Daoy (cell line): ENCODE results near the gene ANKRD40CL. TPM values are rescaled to one million over a fixed set of nuclear protein-coding genes. Genes with fewer than 3 reads are reported as not detected.
"Not testable (repeated sequence)": the region's sequence is repeated elsewhere in the genome, so short reads cannot be mapped to it uniquely, and the experiment has no call there.

ENCODE experiments used
- DNase-seq: peaks from one replicate; pipeline ENCODE4 v3.0.0-alpha.2; 2015; ENCODE audit warnings: low read depth
- total RNA-seq: library from RNA; depleted of rRNA; stranded (reverse); fragments of >200 nt; shearing (Covaris generic); gene quantifications from 2 replicates; pipeline ENCODE4 v1.2.3, GENCODE V29; 2014; rRNA removed

The ANKRD40CL gene, protein sequence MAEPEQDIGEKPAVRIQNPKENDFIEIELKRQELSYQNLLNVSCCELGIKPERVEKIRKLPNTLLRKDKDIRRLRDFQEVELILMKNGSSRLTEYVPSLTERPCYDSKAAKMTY
- not detected in 2 replicates for total RNA-seq

DNA sequence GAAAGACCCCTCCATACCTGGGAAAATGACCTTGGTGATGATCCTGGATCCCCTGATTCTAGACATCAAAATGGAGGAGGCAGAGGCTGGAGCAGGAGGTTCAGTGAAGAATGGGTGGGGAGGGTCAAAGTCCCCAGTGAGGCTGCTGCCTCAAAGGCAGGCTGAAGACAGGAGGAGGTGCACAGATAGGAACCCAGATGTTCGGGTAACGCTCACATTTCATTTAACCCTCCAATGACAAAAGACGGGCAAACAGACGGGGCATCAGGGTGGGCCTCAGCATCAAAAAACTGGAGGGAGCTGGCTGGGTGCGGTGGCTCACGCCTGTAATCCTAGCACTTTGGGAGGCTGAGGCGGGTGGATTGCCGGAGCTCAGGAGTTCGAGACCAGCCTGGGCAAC is at the start of gene ANKRD40CL:
Gene ANKRD40CL (minus strand): TSS at position 73 of the 400 bp plus-strand sequence. CDS start 605 bp downstream, outside the sequence.
- no peak for DNase-seq

DNA sequence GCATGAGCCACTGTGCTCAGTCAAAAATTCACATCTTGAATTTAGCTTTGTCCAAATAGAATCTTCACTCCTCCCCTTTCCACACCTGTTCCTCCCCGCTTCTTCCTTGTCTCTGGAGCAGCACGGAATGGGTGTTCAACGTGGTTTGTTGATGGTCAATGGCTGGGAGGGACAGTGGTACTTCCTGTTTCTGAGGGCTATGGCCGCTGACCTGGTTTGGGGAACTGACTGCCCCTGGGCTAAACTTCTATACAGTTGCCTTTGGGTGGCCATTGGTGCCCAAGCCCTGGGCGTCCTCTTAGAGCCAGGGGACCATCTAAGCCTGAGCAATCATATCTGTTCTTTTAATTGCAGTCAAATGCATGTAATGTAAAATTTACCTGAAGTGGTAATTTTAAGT is 49.0 kb upstream of the ANKRD40CL start:
- DNase-seq = no peak

- no peak for DNase-seq
Measured at GRCh38 chr17:50815400-50815799, 48.1 kb upstream of the ANKRD40CL start.

DNA sequence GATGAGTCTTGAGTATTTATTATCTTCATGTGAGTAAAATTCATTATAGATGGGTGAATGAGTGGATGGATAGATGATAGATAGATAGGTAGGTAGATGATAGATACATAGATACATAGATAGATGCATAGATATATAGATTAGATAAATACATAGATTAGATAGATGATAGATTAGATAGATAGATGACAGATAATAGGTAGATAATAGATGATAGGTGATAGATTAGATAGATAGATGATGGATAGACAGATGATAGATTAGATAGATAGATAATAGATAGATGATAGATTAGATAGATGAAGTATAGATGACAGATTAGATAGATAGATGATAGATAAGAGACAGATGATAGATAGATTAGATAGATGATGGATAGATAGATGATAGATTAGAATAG is 46.3 kb upstream of the ANKRD40CL start:
- no peak for DNase-seq

- no peak for DNase-seq
Measured at GRCh38 chr17:50808888-50809287, 41.6 kb upstream of the ANKRD40CL start.

DNA sequence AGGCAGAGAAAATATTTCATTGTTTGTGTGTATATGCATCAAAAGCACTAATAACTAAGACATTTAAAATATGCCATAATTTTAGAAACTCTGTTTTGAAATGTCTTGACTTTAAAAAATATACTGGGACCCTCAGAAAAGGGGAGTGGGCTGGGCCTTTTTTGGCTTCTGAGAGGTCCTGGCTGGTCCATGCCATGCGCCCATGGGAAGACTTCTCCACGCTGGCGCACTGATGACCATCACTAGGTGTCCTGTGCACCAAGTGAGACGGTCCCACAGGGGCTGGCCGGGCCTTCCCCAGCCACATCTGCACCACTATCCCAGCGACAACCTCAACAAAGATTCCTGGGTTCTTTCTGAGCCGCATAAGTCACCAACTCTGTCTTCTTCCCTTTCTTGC is 41.1 kb upstream of the ANKRD40CL start:
- no peak for DNase-seq

- DNase-seq = no peak
Measured at GRCh38 chr17:50807675-50808074, 40.4 kb upstream of the ANKRD40CL start.

- peak; percentile 27 for DNase-seq
Measured at GRCh38 chr17:50807009-50807408, 39.7 kb upstream of the ANKRD40CL start.

- peak; percentile 16 for DNase-seq
Measured at GRCh38 chr17:50806141-50806643, 38.9 kb upstream of the ANKRD40CL start.

- DNase-seq = no peak
Measured at GRCh38 chr17:50805486-50805885, 38.2 kb upstream of the ANKRD40CL start.

DNA sequence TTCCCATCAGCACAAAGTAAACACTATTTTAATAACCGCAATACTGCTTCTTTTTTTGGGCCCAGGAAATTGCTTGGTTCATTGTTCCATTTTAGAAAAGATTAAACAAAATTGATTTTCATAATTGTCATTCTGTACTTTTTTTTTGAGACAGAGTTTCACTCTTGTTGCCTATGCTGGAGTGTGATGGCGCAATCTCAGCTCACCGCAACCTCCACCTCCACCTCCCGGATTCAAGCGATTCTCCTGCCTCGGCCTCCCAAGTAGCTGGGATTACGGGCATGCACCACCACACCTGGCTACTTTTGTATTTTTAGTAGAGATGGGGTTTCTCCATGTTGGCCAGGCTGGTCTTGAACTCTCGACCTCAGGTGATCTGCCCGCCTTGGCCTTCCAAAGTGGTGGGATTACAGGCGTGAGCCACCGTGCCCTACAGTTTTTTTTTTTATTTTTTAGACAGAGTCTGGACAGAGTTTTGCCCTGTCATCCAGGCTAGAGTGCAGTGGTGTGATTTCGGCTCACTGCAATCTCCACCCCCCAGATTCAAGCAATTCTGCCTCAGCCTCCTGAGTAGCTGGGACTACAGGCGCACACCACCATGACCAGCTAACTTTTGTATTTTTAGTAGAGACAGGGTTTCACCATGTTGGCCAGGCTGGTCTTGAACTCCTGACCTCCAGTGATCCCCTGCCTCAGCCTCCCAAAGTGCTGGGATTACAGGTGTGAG is 37.6 kb upstream of the ANKRD40CL start:
- DNase-seq = not testable (repeated sequence)

- no peak for DNase-seq
Measured at GRCh38 chr17:50803676-50804075, 36.4 kb upstream of the ANKRD40CL start.

DNA sequence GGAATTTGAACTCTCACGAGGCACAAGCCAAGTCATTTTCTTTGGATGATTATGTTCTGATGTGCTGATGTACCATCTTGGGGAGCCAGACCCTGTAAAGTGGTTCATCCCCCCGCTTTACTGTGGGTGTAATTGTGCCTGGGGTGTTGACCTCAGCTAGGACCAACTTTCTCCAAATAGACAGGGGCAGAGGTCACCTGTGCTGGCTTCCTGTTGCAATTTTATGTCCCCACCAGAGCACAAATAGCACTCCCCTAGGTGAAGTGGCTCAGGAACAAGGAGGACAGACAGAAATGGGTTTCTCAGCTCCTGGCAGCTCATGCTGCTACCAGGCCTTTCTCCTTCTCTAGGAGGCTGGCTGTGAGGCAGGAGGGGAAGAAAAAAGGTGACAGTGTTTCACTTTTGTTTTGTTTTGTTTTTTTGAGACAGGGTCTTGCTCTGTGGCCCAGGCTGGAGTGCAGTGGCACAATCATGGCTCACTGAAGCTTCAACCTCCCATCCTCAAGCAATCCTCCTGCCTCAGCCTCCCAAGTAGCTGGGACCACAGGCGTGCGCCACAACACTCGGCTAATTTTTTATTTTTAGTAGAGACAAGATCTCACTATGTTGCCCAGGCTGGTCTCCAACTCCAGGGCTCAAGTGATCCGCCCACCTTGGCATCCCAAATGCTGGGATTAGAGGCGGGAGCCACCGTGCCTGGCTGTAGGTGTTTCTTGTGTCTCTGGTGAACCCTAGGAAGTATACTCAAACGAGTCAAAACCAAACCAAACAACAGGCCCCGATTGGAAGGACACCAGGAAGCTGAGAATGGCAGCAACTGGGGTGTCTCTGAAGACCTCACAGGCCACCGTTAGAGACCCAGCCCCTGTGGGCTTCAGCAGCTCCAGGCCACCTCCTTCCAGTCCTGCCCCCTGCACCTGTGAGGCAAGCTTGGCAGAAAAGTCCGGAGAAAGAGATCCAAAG is 35.6 kb upstream of the ANKRD40CL start:
- no peak for DNase-seq

GRCh38 chr17:50800196-50800700 is 32.9 kb upstream of the ANKRD40CL start:
- DNase-seq = no peak

DNA sequence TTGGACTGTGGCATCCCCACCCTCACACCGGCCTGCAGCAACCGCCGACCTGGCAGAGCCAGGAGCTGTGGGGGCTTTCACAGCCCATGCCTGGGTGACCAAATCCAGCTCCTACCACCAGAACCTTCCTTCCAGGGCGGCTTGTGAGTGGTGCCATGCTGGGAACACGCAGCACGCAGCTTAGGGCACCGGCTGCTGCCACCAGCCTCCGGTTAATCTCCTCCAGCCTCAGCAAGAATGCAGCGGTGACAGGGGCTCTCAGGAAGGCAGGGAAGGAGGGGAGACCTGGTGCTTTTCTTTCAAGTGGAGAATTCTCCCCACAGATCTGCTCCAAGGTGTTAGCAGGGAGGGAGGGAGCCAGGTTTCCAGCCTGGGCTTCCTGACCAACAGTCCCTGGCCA is 32.3 kb upstream of the ANKRD40CL start:
- no peak for DNase-seq

GRCh38 chr17:50798424-50799288 is 31.3 kb upstream of the ANKRD40CL start:
- DNase-seq = no peak

- no peak for DNase-seq
Measured at GRCh38 chr17:50797135-50797810, 30.0 kb upstream of the ANKRD40CL start.

DNA sequence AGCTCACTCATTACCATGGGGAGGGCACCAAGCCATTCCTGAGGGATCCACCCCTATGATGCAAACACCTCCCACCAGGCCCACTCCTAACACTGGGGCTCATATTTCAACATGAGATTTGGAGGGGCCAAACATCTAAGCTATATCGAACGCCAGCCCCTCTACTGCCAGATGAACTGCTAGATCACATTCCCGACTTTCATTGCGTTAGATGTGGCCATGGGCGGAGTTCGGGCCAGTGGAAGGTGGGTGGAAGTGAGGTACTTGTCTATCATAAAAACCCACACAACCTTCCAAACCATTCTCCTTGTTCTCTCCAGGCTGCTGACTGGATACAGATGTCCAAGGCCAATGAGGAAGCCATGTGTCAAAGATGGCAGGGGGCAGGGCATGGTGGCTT is 27.0 kb upstream of the ANKRD40CL start:
- no peak for DNase-seq

DNA sequence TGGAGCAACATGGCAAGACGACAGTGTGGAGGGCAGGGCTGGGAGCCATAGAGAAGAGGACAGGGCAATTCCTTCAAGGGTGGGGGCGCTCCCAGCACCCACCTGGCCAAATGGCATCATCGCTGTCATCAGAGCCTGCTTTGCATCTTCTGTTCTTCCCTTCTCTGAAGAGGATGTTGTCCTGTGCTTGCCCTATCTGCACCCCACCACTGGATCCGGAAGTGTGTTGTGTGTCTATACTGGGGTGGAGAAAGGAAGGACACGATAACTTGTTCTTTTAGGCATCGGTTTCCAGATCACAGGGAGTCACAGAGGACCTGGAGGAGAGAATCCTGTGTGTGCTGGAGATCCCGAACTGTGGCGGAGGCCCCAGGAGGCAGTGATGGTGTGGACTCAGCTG is 25.7 kb upstream of the ANKRD40CL start:
- DNase-seq = no peak

DNA sequence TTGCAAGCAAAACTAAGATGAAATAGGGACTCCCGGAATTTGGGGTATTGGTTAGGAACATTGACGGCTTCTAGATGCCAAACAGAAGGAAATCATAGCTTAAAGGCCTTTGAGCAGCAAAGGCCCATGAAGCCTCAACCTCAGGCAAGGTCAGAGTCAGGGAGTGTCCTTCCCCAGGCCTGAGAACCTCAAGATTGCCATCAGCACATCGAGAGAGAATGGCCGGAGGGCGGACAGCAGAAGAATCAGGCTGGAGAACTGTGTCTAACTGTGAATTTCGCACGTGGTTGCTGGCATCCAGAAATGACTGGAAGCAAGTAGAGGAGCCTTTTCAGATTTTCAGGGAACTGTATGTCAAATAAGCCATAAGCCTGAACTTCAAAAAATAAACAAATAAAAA is 24.8 kb upstream of the ANKRD40CL start:
- no peak for DNase-seq

DNA sequence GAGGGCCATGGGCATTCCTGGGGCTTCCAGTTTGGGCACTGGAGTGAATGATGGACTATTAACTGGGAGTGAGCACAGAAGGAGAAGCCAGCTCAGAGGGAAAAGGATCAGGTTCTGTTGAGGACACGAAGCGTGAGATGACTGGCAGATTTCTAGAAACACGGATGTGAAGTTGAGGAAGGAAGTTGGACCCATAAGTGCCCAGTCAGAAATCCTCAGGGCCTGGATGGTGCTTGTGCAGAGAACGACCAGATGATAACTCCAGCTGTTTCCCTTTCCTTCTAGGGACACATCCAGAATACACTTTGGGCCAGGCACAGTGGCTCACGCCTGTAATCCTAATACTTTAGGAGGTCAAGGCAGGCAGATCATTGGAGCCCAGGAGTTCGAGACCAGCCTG is 23.3 kb upstream of the ANKRD40CL start:
- no peak for DNase-seq
